Trophoblast cell (in vitro differentiated cells and primary cell): ENCODE results near the gene SCARF2.

ENCODE experiments used
- DNase-seq, 2 donors: peaks; one replicate each; pipeline ENCODE4 v3.0.0-alpha.2; 2016
- H2AFZ ChIP-seq: 2 replicates; pipeline ENCODE4 v1.6.1; 2013; ENCODE audit warnings: low read length, moderate library complexity, mild to moderate bottlenecking; ENCODE audit not compliant: insufficient read depth, poor library complexity
- H2AK5ac ChIP-seq: 2 replicates; pipeline ENCODE4 v1.6.1; 2013; ENCODE audit warnings: mild to moderate bottlenecking, low read length
- H2BK120ac ChIP-seq: 2 replicates; pipeline ENCODE4 v1.6.1; 2013; ENCODE audit warnings: low read length, mild to moderate bottlenecking, moderate library complexity; ENCODE audit not compliant: insufficient read depth, poor library complexity
- H2BK12ac ChIP-seq: 2 replicates; pipeline ENCODE4 v1.6.1; 2013; ENCODE audit warnings: mild to moderate bottlenecking, low read length, moderate library complexity
- H2BK5ac ChIP-seq: 2 replicates; pipeline ENCODE4 v1.6.1; 2013; ENCODE audit warnings: low read length, low read depth, moderate library complexity, mild to moderate bottlenecking; ENCODE audit not compliant: poor library complexity
- H3K14ac ChIP-seq: 2 replicates; pipeline ENCODE4 v1.6.1; 2013; ENCODE audit warnings: mild to moderate bottlenecking, low read length
- H3K18ac ChIP-seq: 2 replicates; pipeline ENCODE4 v1.6.1; 2013; ENCODE audit warnings: mild to moderate bottlenecking, low read length
- H3K23ac ChIP-seq: 2 replicates; pipeline ENCODE4 v1.6.1; 2013; ENCODE audit warnings: low read length
- H3K27ac ChIP-seq: 2 replicates; pipeline ENCODE4 v1.5.1; 2013; ENCODE audit warnings: low read depth, mild to moderate bottlenecking, inconsistent platforms, low read length, moderate library complexity
- H3K27me3 ChIP-seq: 2 replicates; pipeline ENCODE4 v1.6.1; 2013; ENCODE audit warnings: inconsistent platforms, mild to moderate bottlenecking, low read length, moderate library complexity; ENCODE audit not compliant: insufficient read depth
- H3K36me3 ChIP-seq, 2 experiments: 1 replicate in 1 of 2; 2 replicates in 1 of 2; pipeline ENCODE4 v1.6.1; 2013; ENCODE audit warnings: low read length in 2 of 2, mild to moderate bottlenecking in 2 of 2, moderate library complexity in 1 of 2; ENCODE audit not compliant: insufficient read depth in 2 of 2, control insufficient read depth in 1 of 2
- H3K4ac ChIP-seq: 2 replicates; pipeline ENCODE4 v1.6.1; 2013; ENCODE audit warnings: low read depth, mild to moderate bottlenecking, low read length, moderate library complexity
- H3K4me1 ChIP-seq, 2 experiments: 1 replicate in 1 of 2; 2 replicates in 1 of 2; pipeline ENCODE4 v1.6.1; 2013; ENCODE audit warnings: low read length in 2 of 2, mild to moderate bottlenecking in 2 of 2, moderate library complexity in 1 of 2; ENCODE audit not compliant: insufficient read depth in 2 of 2, control insufficient read depth in 1 of 2
- H3K4me2 ChIP-seq: 2 replicates; pipeline ENCODE4 v1.6.1; 2013; ENCODE audit warnings: inconsistent platforms, mild to moderate bottlenecking, low read length, moderate library complexity
- H3K4me3 ChIP-seq: 2 replicates; pipeline ENCODE4 v1.5.1; 2013; ENCODE audit warnings: mild to moderate bottlenecking, low read depth, low read length, inconsistent platforms
- H3K79me1 ChIP-seq: one replicate; pipeline ENCODE4 v1.6.1; 2013; ENCODE audit warnings: low read length
- H3K79me2 ChIP-seq: 2 replicates; pipeline ENCODE4 v1.6.1; 2013; ENCODE audit warnings: low read length, mild to moderate bottlenecking; ENCODE audit not compliant: control insufficient read depth, insufficient read depth, poor library complexity
- H3K9ac ChIP-seq: 2 replicates; pipeline ENCODE4 v1.6.1; 2013; ENCODE audit warnings: mild to moderate bottlenecking, low read length
- H3K9me3 ChIP-seq: 2 replicates; pipeline ENCODE4 v1.6.1; 2013; ENCODE audit warnings: low read depth, mild to moderate bottlenecking, control low read depth, inconsistent platforms, low read length; ENCODE audit not compliant: insufficient read depth
- H4K12ac ChIP-seq: 2 replicates; pipeline ENCODE4 v1.6.1; 2013; ENCODE audit warnings: low read depth, mild to moderate bottlenecking, low read length, moderate library complexity
- H4K8ac ChIP-seq: 2 replicates; pipeline ENCODE4 v1.6.1; 2013; ENCODE audit warnings: low read depth, mild to moderate bottlenecking, low read length, moderate library complexity
- H4K91ac ChIP-seq: one replicate; pipeline ENCODE4 v1.6.1; 2013; ENCODE audit warnings: low read depth, mild to moderate bottlenecking, low read length, moderate library complexity
- WGBS: extraction: QIAGEN DNeasy Blood & Tissue Kit; methylation state at CpG from one replicate; pipeline ENCODE4 v1.1.7; 2013; ENCODE audit warnings: missing lambda C conversion rate; ENCODE audit not compliant: insufficient read length, insufficient coverage; ENCODE audit errors: extremely low coverage; 5-methylcytosine and 5-hydroxymethylcytosine counted together

SCARF2 gene

GRCh38 chr22:20459152-20459542 is 21.5 kb upstream of the SCARF2 start:
- no peak overlapping the region for H2BK120ac ChIP-seq
- no peak overlapping the region for H3K9ac ChIP-seq
- no peak overlapping the region for H4K12ac ChIP-seq
- H3K4me1 ChIP-seq, result peaks cover 3 to 5% of the 10 kb centered on the region in 2 experiments
- H3K4me3 ChIP-seq, result no peak overlapping the region
- H3K14ac ChIP-seq, result no peak overlapping the region
- no peak overlapping the region for H4K8ac ChIP-seq
- no peak overlapping the region for H3K27ac ChIP-seq
- WGBS, result no CpG with 5 or more reads among the region's 3 CpGs
- no peak overlapping the region for H3K23ac ChIP-seq
- no peak overlapping the region for H3K18ac ChIP-seq
- H3K36me3 ChIP-seq, result peaks cover 8 to 14% of the 10 kb centered on the region in 2 experiments
- peaks cover 3% of the 10 kb centered on the region for H3K79me1 ChIP-seq
- no peak overlapping the region for H4K91ac ChIP-seq
- no peaks in the 10 kb centered on the region for H3K9me3 ChIP-seq
- H3K79me2 ChIP-seq, result no peaks in the 10 kb centered on the region
- DNase-seq, result no peak
- H2BK12ac ChIP-seq, result no peak overlapping the region
- no peak overlapping the region for H3K4me2 ChIP-seq
- no peaks in the 10 kb centered on the region for H3K27me3 ChIP-seq
- H2BK5ac ChIP-seq, result no peak overlapping the region
- no peak overlapping the region for H3K4ac ChIP-seq
- H2AK5ac ChIP-seq, result no peak overlapping the region
- no peak overlapping the region for H2AFZ ChIP-seq

DNA sequence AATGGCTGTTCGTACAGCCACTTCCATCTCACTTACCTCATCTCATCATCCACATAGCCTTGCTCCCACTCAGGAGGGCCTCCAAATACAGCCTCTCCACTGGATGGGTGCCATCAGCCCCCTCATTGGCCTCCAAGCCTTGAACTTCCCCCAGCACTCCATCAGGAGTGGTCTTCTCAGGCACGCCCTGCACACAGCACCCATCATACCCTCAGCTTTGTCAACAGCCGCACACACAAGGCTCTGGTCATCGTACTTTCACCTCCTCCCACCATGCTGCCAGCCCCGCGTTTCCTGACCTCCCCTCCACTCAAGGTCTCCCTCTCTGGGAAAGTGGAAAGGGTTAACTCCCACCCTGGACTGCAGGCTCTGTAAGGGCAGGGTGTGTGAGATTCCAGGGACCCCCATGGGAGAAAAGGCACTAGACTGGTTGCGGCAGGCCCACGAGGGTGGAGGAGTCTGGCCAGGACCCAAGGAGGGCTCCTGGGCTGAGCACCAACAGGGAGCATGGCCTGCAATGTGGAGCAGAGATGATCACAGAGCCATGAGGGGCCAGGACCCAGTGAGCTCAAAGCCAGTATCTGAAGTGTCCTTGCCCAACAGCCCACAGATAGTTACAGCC is 21.0 kb upstream of the SCARF2 start:
- Histone ChIP-seq H4K8ac (no peak overlapping the region), H3K4ac (no peak overlapping the region), H2BK120ac (no peak overlapping the region), H4K91ac (no peak overlapping the region), H3K4me3 (no peak overlapping the region), H3K14ac (no peak overlapping the region), H3K9ac (no peak overlapping the region), H3K4me2 (no peak overlapping the region), H3K9me3 (no peaks in the 10 kb centered on the region), H3K23ac (no peak overlapping the region), H3K79me1 (peaks cover 3% of the 10 kb centered on the region), H3K36me3 (peaks cover 6 to 9% of the 10 kb centered on the region in 2 experiments), H3K27me3 (no peaks in the 10 kb centered on the region), H2BK12ac (no peak overlapping the region), H2AFZ (no peak overlapping the region), H3K18ac (no peak overlapping the region), H3K79me2 (no peaks in the 10 kb centered on the region), H2AK5ac (no peak overlapping the region), H2BK5ac (no peak overlapping the region), H4K12ac (no peak overlapping the region), H3K4me1 (peaks cover 3 to 5% of the 10 kb centered on the region in 2 experiments), H3K27ac (no peak overlapping the region)
- DNase-seq, result no peak
- no CpG with 5 or more reads among the region's 8 CpGs for WGBS

DNA sequence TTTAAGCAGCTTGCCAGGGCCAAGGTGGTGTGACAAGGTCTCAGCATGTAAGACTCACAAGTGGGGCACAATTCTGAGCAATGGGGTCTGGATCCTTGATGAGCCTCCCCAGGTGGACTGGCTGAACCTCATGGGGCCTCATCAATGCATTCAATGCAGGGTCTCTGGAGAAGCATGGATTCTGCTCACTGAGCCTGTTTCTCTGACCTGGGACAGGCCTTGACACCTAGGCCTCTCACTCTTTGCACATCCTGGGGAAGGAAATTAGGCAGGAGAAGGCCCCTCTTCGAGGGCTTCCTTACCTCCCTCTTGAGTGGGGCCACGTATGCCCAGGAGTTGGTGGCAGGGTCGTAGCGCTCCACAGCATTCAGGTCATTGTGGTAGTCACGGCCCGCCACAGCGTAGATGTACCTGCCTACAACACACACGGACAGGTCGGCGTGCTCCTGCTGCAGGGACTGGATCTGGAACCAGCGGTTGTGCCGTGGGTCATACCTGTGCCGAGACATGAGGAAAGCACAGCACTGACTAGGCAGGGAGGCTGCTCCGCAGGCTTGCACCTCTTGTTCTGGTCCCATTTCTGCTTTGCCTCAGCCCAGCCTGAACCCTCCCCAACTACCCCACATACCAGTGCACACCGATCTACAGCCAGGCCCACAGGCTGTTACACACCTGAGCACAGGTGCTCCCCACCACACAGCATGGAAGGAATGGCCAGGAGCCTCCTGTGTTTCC is 20.0 kb upstream of the SCARF2 start:
- H3K14ac ChIP-seq, result no peak overlapping the region
- no peak overlapping the region for H3K4ac ChIP-seq
- H3K23ac ChIP-seq, result no peak overlapping the region
- H2BK120ac ChIP-seq, result no peak overlapping the region
- no peak overlapping the region for H2BK5ac ChIP-seq
- peaks cover 6 to 8% of the 10 kb centered on the region in 2 experiments for H3K36me3 ChIP-seq
- H2AK5ac ChIP-seq, result no peak overlapping the region
- H4K12ac ChIP-seq, result no peak overlapping the region
- H3K9ac ChIP-seq, result no peak overlapping the region
- no peak overlapping the region for H3K4me3 ChIP-seq
- WGBS, result no CpG with 5 or more reads among the region's 15 CpGs
- no peak overlapping the region for H3K27ac ChIP-seq
- no peak overlapping the region for H4K91ac ChIP-seq
- H3K4me1 ChIP-seq, result peaks cover 3 to 5% of the 10 kb centered on the region in 2 experiments
- no peak overlapping the region for H2AFZ ChIP-seq
- H3K27me3 ChIP-seq, result no peaks in the 10 kb centered on the region
- H3K9me3 ChIP-seq, result no peaks in the 10 kb centered on the region
- no peaks in the 10 kb centered on the region for H3K79me2 ChIP-seq
- H3K79me1 ChIP-seq, result peaks cover 3% of the 10 kb centered on the region
- no peak overlapping the region for H3K4me2 ChIP-seq
- no peak overlapping the region for H4K8ac ChIP-seq
- no peak for DNase-seq
- H2BK12ac ChIP-seq, result no peak overlapping the region
- H3K18ac ChIP-seq, result no peak overlapping the region

DNA sequence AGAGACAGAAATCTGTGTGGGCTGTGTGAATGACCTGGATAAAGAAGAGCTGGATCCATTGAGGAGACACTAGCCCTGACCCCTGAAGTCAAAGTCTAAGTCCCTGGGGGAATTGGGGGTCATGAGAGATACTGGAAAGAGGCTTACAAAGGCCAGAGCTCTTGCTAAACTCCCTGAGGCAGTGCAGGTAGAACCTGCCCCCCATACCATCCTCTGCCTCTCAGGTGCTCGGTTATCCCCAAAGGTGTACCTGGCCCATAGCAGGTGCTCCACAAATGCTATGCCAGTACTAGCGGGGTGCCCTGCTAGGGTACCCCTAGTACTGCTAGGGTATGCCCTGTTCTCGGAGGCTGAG is 19.1 kb upstream of the SCARF2 start:
- Histone ChIP-seq H3K4me3 (no peak overlapping the region), H2BK120ac (no peak overlapping the region), H3K4me2 (no peak overlapping the region), H4K8ac (peak overlapping the region; percentile 77), H3K9me3 (no peaks in the 10 kb centered on the region), H3K79me2 (no peaks in the 10 kb centered on the region), H3K18ac (no peak overlapping the region), H4K12ac (no peak overlapping the region), H2AFZ (peak overlapping the region; percentile 47), H3K4me1 (peaks cover 3 to 5% of the 10 kb centered on the region in 2 experiments), H3K4ac (no peak overlapping the region), H3K14ac (no peak overlapping the region), H3K9ac (no peak overlapping the region), H3K79me1 (peaks cover 3% of the 10 kb centered on the region), H3K36me3 (peaks cover 6 to 8% of the 10 kb centered on the region in 2 experiments), H3K23ac (no peak overlapping the region), H4K91ac (peak overlapping the region; percentile 48), H2BK5ac (no peak overlapping the region), H3K27me3 (no peaks in the 10 kb centered on the region), H2AK5ac (no peak overlapping the region), H3K27ac (no peak overlapping the region), H2BK12ac (no peak overlapping the region)
- no CpG with 5 or more reads among the region's 3 CpGs for WGBS
- no peak for DNase-seq
